CD4-positive, alpha-beta T cell treated with Interleukin-2 at 100 ng/mL for 4 hours (primary cell): ENCODE data around the gene PIK3CG.
"Not testable (repeated sequence)": the region's sequence is repeated elsewhere in the genome, so short reads cannot be mapped to it uniquely, and the experiment has no call there.

ENCODE experiments used
- DNase-seq: peaks from one replicate; pipeline ENCODE4 v3.0.0-alpha.2; 2020; ENCODE audit warnings: low spot score

The PIK3CG gene

GRCh38 chr7:106865130-106866041 lies at the start of gene PIK3CG:
Gene PIK3CG (plus strand): TSS chr7:106865282. CDS start chr7:106867562, 2,280 bp downstream.
- DNase-seq, result peak; percentile 65

GRCh38 chr7:106817098-106817497 lies 48.0 kb upstream of the PIK3CG start:
- no peak for DNase-seq

GRCh38 chr7:106818736-106819135 lies 46.3 kb upstream of the PIK3CG start:
- no peak for DNase-seq

GRCh38 chr7:106819546-106819945 lies 45.5 kb upstream of the PIK3CG start:
- DNase-seq, result no peak

GRCh38 chr7:106820321-106821217 lies 44.5 kb upstream of the PIK3CG start:
- DNase-seq, result no peak

- no peak for DNase-seq
Measured at GRCh38 chr7:106823631-106824030, 41.5 kb upstream of the PIK3CG start.

- DNase-seq, result no peak
Measured at GRCh38 chr7:106824458-106824857, 40.6 kb upstream of the PIK3CG start.

GRCh38 chr7:106827626-106828025 lies 37.5 kb upstream of the PIK3CG start:
- no peak for DNase-seq

DNA sequence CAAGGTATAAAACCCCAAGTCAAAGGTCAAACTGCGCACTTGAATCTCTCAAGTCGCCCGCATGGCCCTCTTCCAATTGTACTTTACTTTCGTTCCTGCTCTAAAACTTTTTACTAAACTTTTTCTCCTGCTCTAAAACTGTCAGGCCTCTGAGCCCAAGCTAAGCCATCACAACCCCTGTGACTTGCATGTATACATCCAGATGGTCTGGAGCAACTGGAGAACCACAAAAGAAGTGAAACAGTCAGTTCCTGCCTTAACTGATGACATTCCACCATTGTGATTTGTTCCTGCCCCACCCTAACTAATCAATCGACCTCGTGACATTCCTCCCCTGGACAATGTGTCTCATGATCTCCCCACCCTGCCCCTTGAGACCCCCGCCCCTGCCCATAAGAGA lies 35.6 kb upstream of the PIK3CG start:
- DNase-seq, result no peak

- DNase-seq, result not testable (repeated sequence)
Measured at GRCh38 chr7:106830896-106831295, 34.2 kb upstream of the PIK3CG start.

DNA sequence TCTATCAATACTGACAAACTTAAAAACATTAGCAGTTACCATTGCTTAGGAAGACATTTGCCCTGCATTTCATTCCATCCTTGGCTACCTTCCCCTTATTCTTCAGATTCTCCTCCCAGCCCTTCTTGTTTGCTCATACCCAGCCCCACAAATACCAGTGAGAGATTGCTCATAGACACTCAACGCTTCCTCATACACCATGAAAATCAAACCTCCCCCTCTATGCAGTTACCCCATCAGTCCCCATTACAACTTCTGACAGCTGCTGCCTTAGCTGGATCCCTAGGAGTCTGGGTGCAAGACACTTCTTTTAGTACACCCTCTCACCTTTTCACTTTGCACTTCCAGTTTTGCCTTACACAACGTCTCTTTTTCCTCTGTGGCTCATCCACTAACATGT lies 28.3 kb upstream of the PIK3CG start:
- DNase-seq, result no peak

DNA sequence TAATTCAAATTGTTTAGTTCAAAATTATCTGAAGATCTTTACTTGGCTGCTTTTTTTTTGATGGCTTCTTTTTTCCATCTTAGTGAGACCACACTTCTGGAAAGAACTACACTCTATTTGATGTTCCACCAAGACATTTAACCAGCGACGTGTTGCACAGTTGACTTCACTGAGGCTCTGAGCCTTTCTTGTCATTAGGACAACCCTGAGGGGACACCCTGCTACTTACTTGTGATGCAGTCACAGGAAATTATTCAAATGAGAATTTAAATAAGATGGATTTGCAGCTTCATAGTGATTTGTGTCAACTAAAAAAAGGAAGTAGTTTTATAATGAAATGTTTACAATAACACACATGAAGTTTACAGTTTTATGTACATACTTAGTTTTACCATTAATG lies 25.6 kb upstream of the PIK3CG start:
- DNase-seq, result no peak

DNA sequence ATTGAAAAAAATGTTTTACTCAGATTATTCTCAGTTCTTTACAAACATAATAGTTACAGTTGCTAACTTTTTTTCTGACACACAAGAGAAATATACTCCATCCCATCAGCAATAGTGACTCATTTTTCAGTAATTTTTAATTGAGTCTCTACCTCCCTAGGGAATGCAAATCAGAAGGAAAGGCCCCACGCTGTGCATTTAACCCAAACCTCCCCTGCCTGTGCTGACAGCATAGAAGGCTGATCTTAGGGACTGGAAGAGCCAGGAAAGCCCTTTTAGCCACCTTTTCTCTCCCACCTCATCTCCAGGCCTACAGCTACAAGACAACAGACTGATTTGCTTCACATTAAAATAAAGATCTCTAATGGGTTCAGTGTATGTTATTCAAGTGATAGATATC lies 24.7 kb upstream of the PIK3CG start:
- DNase-seq, result no peak

- no peak for DNase-seq
Measured at GRCh38 chr7:106841896-106842390, 23.1 kb upstream of the PIK3CG start.

DNA sequence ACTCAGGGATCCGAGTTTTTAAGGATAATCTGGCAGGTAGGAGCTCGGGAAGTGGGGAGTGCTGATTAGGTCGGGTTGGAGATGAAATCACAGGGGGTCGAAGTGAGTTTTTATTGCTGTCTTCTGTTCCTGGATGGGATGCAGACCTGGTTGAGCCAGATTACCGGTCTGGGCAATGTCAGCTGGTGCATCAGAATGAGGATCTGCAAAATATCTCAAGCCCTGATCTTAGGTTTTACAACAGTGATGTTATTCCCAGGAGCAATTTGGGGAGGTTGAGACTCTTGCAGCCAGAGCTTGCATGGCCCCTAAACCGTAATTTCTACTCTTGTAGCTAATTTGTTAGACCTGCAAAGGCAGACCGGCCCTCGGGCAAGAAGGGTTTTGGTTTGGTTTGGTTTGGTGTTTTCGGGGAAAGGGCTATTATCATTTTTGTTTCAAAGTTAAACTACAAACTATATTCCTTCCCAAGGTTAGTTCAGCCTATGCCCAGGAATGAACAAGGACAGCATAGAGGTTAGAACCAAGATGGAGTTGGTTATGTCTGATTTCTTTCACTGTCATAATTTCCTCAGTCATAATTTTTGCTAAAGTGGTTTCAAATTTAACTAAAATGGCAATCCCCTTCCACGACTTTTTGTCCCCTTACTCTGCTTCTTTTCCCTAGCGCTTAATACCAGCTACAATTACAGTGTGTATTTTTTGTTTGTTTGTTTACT lies 20.6 kb upstream of the PIK3CG start:
- no peak for DNase-seq

- no peak for DNase-seq
Measured at GRCh38 chr7:106848049-106848448, 17.0 kb upstream of the PIK3CG start.

GRCh38 chr7:106848851-106849442 lies 16.1 kb upstream of the PIK3CG start:
- DNase-seq, result no peak

DNA sequence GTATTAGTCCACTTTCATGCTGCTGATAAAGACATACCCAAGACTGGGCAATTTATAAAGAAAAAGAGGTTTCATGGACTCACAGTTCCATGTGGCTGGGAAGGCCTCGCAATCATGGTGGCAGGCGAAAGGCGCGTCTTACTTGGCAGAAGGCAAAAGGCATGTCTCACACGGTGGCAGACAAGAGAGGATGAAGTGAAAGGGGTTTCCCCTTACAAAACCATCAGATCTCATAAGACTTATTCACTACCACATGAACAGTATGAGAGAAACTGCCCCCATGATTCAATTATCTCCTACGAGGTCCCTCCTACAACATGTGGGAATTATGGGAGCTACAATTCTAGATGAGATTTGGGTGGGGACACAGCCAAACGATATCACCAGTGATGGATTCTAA lies 13.4 kb upstream of the PIK3CG start:
- DNase-seq, result not testable (repeated sequence)

DNA sequence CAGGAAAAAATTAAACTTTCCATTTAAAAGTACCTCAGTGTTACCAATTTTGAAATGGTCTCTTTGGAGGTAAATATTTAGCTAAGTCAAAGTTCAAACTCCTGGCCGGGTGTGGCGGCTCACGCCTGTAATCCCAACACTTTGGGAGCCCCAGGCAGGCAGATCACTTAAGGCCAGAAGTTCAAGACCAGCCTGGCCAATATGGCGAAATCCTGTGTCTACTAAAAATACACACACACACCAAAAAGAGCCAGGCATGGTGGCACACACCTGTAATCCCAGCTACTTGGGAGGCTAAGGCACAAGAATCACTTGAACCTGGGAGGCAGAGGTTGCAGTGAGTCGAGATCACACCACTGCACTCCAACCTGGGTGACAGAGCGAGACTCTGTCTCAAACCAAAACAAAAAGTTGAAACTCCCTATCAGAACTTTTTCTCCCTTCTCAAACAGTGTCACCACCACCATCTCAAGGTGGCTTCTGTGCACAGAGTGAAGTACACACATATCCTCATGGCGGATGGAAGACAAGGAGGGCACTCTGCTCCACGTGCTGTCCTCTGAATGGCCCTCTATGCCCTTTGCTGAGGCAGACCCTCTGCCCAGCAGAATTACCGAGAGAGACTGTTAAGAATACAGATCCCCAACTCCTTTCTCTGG lies 11.7 kb upstream of the PIK3CG start:
- no peak for DNase-seq

DNA sequence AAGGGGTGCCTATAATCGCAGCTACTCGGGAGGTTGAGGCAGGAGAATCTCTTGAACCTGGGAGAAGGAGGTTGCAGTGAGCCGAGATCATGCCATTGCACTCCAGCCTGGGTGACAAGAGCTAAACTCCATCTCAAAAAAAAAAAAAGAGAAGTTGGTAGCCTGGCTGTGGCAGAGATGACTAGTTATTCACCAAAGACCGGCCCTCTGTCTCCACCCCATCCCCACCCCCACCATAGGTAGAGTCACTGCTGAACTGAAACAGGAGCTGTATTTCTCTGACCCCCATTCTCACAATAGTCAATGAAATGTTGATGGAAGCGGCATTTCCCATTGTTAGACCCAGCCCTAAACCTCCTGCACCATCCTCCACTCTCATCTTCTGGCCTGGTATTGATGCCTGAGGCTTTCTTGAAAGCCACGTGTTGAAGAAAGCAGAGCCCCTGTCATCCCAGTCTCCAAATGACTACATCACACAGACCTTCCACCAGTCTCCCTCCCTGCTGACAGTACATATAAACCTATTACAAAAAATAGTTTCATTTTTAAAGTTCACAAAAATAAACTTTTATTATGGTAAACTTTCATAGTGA lies 9.4 kb upstream of the PIK3CG start:
- no peak for DNase-seq
